ENCODE data around the gene NCOA7. TPM values are rescaled to one million over a fixed set of nuclear protein-coding genes. Genes with fewer than 3 reads are reported as not detected.

The NCOA7 gene
- total RNA-seq, 2 donors from 2014 or later, result 11.4 to 15.2 TPM

GRCh38 chr6:125952764-125953501, 162.2 kb downstream of the NCOA7 start:
- H3K27me3 ChIP-seq (ENCODE audit: control insufficient read depth, insufficient read depth, low read length, poor library complexity, severe bottlenecking), result peaks cover 10% of the 10 kb centered on the region
- 92 to 94% methylated on average over 2 to 7 of the region's 7 CpGs for WGBS, 2 experiments (ENCODE audit: insufficient coverage in 1 of 2, insufficient read length in 1 of 2)
- H3K9ac ChIP-seq (ENCODE audit: extremely low read depth, low read length, poor library complexity, severe bottlenecking), result no peak overlapping the region
- TF ChIP-seq, protein P1, sequence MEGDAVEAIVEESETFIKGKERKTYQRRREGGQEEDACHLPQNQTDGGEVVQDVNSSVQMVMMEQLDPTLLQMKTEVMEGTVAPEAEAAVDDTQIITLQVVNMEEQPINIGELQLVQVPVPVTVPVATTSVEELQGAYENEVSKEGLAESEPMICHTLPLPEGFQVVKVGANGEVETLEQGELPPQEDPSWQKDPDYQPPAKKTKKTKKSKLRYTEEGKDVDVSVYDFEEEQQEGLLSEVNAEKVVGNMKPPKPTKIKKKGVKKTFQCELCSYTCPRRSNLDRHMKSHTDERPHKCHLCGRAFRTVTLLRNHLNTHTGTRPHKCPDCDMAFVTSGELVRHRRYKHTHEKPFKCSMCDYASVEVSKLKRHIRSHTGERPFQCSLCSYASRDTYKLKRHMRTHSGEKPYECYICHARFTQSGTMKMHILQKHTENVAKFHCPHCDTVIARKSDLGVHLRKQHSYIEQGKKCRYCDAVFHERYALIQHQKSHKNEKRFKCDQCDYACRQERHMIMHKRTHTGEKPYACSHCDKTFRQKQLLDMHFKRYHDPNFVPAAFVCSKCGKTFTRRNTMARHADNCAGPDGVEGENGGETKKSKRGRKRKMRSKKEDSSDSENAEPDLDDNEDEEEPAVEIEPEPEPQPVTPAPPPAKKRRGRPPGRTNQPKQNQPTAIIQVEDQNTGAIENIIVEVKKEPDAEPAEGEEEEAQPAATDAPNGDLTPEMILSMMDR (conservative IDR thresholded peaks at IDR 0.05), result peak; percentile 56
- H3K9me3 ChIP-seq (ENCODE audit: control insufficient read depth, low read length), result peaks cover 10% of the 10 kb centered on the region
- no peaks in the 10 kb centered on the region for H3K4me1 ChIP-seq (ENCODE audit: control insufficient read depth, insufficient read depth, low read length)
- Mint-ChIP-seq H3K36me3 (ENCODE audit: low read depth) (no peaks in the 10 kb centered on the region), H3K4me1 (peaks cover 3% of the 10 kb centered on the region), H3K27ac (no peak overlapping the region), H3K4me3 (no peak overlapping the region), H3K9me3 (peaks cover 4% of the 10 kb centered on the region), H3K27me3 (ENCODE audit: insufficient read depth) (peaks cover 13% of the 10 kb centered on the region)
- peak; percentile 91 for DNase-seq
- H3K27ac ChIP-seq (ENCODE audit: low read depth, low read length), result no peak overlapping the region
- no peaks in the 10 kb centered on the region for H3K36me3 ChIP-seq (ENCODE audit: control insufficient read depth, insufficient read depth, low read length)
- no peak overlapping the region for H3K4me3 ChIP-seq (ENCODE audit: low read length)

DNA sequence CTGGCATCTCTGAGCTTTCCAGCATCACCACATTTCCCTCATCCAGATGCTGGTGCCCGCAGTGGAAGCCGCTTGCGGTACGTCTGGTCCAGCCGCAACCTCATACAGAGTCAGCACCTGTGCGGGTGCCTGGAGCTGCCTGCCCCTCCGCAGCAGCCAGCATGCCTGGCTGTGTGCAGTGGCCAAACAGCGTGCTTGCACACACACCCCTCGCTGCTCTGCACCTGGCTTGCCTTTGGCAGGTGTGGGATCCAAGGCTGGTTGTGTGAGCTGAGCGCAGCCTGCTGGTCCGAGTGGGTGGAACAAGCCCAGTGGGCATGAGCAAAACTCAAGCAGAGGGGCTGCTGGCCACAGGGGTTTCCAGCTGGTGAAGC, 162.7 kb downstream of the NCOA7 start:
- no peaks in the 10 kb centered on the region for H3K36me3 Mint-ChIP-seq (ENCODE audit: low read depth)
- 74 to 83% methylated on average over 4 to 11 of the region's 11 CpGs for WGBS, 2 experiments (ENCODE audit: insufficient coverage in 1 of 2, insufficient read length in 1 of 2)
- DNase-seq, result peak; percentile 90

GRCh38 chr6:125954735-125955339, 164.1 kb downstream of the NCOA7 start:
- Histone ChIP-seq H3K4me3 (ENCODE audit: low read length) (no peak overlapping the region), H3K9me3 (ENCODE audit: control insufficient read depth, low read length) (peaks cover 10% of the 10 kb centered on the region), H3K9ac (ENCODE audit: extremely low read depth, low read length, poor library complexity, severe bottlenecking) (no peak overlapping the region), H3K4me1 (ENCODE audit: control insufficient read depth, insufficient read depth, low read length) (no peaks in the 10 kb centered on the region), H3K27me3 (ENCODE audit: control insufficient read depth, insufficient read depth, low read length, poor library complexity, severe bottlenecking) (peaks cover 10% of the 10 kb centered on the region), H3K27ac (ENCODE audit: low read depth, low read length) (no peak overlapping the region), H3K36me3 (ENCODE audit: control insufficient read depth, insufficient read depth, low read length) (no peaks in the 10 kb centered on the region)
- Mint-ChIP-seq H3K27me3 (ENCODE audit: insufficient read depth) (peaks cover 13% of the 10 kb centered on the region), H3K9me3 (peaks cover 4% of the 10 kb centered on the region), H3K27ac (no peak overlapping the region), H3K4me1 (peaks cover 3% of the 10 kb centered on the region), H3K4me3 (no peak overlapping the region), H3K36me3 (ENCODE audit: low read depth) (no peaks in the 10 kb centered on the region)
- TF ChIP-seq, protein P1 (conservative IDR thresholded peaks at IDR 0.05), result no peak
- no peak for DNase-seq
- 74 to 100% methylated on average over 2 to 5 of the region's 5 CpGs for WGBS, 2 experiments (ENCODE audit: insufficient coverage in 1 of 2, insufficient read length in 1 of 2)

More for the DNA sequence above, 162.7 kb downstream of the NCOA7 start:
- H3K27ac ChIP-seq (ENCODE audit: low read depth, low read length), result no peak overlapping the region
- Mint-ChIP-seq H3K4me3 (no peak overlapping the region), H3K27ac (no peak overlapping the region), H3K27me3 (ENCODE audit: insufficient read depth) (peaks cover 13% of the 10 kb centered on the region), H3K4me1 (peaks cover 3% of the 10 kb centered on the region), H3K9me3 (peaks cover 4% of the 10 kb centered on the region)
- H3K4me1 ChIP-seq (ENCODE audit: control insufficient read depth, insufficient read depth, low read length), result no peaks in the 10 kb centered on the region
- peaks cover 10% of the 10 kb centered on the region for H3K27me3 ChIP-seq (ENCODE audit: control insufficient read depth, insufficient read depth, low read length, poor library complexity, severe bottlenecking)
- no peak overlapping the region for H3K4me3 ChIP-seq (ENCODE audit: low read length)
- H3K9me3 ChIP-seq (ENCODE audit: control insufficient read depth, low read length), result peaks cover 10% of the 10 kb centered on the region
- TF ChIP-seq, protein P1 (conservative IDR thresholded peaks at IDR 0.05), result peak; percentile 72
- no peaks in the 10 kb centered on the region for H3K36me3 ChIP-seq (ENCODE audit: control insufficient read depth, insufficient read depth, low read length)
- no peak overlapping the region for H3K9ac ChIP-seq (ENCODE audit: extremely low read depth, low read length, poor library complexity, severe bottlenecking)
